ENCODE results near the gene CLNK.

DNA sequence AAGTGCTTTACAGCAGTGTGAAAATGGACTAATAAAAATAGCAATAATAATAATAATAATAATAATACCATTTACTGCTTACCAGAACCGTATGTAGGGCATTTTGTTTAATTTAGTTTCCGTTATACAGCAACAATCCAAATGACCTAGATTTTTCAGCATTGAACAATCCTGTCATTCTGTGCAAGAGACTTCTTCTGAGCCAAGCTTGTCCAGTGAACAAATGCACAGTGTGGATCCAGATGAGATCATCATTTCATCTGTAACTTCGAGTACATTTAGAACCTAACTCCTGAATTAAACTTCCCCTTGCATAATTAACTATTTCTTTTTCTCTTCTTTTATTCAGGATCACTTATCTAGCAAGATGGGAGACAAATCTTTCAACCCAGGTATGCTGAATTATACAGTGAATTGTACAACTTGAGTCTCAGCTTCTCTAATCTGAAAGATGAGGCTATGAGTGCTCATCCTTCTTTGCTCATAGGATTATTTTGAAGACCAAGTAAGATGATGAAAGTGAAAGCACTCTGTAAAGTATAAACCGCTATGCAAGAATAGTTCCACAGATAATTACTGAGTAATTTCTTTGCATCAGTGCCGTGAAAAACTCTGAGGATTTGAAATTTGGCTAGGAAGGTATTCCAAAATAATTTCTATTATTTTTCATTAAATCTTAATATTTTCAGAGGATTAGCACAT is 6.6 kb downstream of the CLNK start:
- TF ChIP-seq, protein P1, sequence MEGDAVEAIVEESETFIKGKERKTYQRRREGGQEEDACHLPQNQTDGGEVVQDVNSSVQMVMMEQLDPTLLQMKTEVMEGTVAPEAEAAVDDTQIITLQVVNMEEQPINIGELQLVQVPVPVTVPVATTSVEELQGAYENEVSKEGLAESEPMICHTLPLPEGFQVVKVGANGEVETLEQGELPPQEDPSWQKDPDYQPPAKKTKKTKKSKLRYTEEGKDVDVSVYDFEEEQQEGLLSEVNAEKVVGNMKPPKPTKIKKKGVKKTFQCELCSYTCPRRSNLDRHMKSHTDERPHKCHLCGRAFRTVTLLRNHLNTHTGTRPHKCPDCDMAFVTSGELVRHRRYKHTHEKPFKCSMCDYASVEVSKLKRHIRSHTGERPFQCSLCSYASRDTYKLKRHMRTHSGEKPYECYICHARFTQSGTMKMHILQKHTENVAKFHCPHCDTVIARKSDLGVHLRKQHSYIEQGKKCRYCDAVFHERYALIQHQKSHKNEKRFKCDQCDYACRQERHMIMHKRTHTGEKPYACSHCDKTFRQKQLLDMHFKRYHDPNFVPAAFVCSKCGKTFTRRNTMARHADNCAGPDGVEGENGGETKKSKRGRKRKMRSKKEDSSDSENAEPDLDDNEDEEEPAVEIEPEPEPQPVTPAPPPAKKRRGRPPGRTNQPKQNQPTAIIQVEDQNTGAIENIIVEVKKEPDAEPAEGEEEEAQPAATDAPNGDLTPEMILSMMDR (IDR thresholded peaks at IDR 0.05) = no peak
- no peak for TF ChIP-seq ZFX (IDR thresholded peaks at IDR 0.05; ENCODE audit: borderline replicate concordance)

Data from 22Rv1 (cell line).